HL-60/S4 (cell line): ENCODE data around the gene KLHL6.
"Not testable (repeated sequence)": the region's sequence is repeated elsewhere in the genome, so short reads cannot be mapped to it uniquely, and the experiment has no call there.

Experiments
- in situ Hi-C: fragments of 300-500 bp; cut with MboI; formaldehyde crosslinking; loops from 2 replicates; pipeline ENCODE4 v1.14.3; 2022; ENCODE audit warnings: low sequenced_read_pairs

The KLHL6 gene

GRCh38 chr3:183460081-183461055, 95.1 kb downstream of the KLHL6 start:
- in situ Hi-C loops: loop anchor here (25.0 kb wide), 2 partner anchors 427 to 827 kb away; partner anchors contain the start of genes ECE2, PARL and PSMD2

DNA sequence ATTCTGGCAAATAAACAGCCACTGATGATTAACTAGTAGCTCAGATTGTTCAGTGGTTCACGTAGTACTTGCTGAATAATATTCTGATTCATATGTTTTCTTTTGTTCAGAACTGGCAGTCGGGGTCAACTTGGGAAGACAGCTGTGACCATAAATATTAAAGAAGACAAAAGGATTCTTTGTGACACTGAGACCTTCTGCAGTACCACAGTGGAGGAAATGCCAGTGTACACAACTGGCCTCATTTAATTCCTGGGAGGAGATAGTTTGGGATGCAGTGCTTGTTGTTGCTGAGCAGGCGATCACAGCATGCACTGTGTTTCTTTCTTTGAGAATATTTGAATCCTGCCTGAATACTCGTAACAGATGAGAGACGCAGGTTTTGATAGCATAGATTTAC, 100.4 kb downstream of the KLHL6 start:
- in situ Hi-C loops: loop anchor here (25.0 kb wide), 2 partner anchors 432 to 832 kb away; partner anchors contain the start of genes ECE2, PARL and PSMD2

GRCh38 chr3:183454064-183454463, 101.4 kb downstream of the KLHL6 start:
- in situ Hi-C loops: loop anchor here (25.0 kb wide), 2 partner anchors 433 to 833 kb away; partner anchors contain the start of genes ECE2, PARL and PSMD2

DNA sequence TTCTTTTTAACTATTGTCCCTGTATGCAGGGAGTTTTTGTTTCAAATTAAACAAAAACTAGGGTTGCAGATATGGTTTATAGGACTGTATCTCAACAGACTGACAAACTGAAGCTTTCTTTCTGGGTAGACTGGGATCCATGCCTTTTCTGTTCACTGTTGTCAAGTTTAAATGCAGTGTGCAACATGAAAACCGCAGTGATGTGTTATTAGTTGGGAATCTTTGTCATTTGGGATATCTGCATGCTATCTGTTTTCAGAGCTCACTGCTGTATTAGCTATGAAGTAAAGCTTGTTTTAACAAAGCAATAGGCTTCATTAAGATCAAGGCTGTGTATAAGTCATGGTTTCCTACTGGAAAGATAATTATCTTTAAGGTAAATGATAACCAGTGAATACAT, 105.7 kb downstream of the KLHL6 start:
- in situ Hi-C loops: loop anchor here (25.0 kb wide), 2 partner anchors 438 to 838 kb away; partner anchors contain the start of genes ECE2, PARL and PSMD2

- in situ Hi-C loops: no loop called here
Measured at GRCh38 chr3:183449391-183449790, 106.1 kb downstream of the KLHL6 start.

DNA sequence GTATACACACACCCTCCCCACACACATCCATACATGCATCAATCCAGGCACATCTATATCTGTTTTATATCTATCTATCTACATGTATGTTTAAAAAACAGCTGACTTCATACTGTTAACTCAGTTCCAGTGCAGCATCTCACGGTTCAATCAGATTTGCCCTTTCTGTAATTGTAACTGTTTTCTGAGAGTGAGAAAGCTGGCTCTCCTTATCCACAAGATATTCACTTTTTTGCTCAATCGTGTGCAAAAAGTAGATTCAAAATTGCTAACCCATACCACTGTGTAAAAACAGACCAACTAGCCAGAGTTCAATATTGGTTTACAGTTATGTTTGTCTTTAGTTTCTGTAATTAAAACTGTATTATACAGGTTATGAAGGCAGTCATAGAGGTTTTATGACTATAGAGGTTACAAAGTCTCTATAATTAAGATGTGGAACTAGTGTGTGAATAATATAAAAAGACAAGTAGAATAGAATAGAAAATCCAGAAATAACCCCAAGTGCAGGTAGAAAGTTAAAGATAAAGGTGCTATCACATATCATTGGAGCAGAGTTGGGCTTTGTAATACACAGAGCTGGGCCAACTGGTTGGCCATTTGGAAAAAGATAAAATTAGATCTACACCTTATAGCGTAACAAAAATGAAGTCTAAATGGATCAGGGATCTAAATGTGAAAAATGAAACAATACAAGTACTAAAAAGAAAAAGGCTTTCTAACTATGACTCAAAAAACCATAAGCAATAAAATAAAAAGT, 107.0 kb downstream of the KLHL6 start:
- in situ Hi-C loops: no loop called here

- in situ Hi-C loops: no loop called here
Measured at GRCh38 chr3:183447206-183448001, 108.1 kb downstream of the KLHL6 start.

DNA sequence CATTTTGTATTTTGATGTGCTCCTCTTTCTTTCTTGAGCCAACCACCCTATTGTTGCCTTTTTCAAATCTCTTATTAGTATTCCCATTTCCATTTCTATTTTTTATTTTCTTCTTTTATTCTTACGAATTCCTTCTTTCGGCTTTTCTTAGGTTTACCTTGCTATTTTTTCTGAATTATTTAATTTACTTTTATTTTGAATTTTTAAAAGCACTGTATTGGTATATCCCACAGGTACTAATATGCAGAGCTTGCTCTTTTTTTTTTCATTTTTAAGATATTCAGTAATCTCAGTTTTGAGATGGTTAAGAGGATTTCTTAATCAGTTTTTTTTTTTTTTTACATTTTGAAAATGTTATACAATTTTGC, 108.7 kb downstream of the KLHL6 start:
- in situ Hi-C loops: no loop called here

DNA sequence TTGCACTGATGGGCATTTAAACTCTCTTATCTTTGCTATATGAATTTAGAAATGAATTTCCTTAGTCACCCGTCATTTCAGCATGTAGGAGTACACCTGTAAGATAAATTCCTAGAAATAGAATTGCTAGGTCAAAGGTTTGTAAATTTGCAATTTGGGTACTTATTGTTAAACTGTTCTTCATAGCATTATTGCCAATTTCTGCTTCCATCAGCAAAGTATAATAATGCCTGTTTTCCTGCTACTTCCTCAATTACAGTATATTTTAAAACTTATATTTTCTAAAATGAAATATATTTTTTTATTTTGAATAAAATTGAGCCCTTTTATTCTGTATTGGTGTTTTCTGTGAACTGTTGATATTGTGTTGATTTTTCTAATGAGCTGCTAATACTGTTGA, 110.8 kb downstream of the KLHL6 start:
- in situ Hi-C loops: no loop called here

DNA sequence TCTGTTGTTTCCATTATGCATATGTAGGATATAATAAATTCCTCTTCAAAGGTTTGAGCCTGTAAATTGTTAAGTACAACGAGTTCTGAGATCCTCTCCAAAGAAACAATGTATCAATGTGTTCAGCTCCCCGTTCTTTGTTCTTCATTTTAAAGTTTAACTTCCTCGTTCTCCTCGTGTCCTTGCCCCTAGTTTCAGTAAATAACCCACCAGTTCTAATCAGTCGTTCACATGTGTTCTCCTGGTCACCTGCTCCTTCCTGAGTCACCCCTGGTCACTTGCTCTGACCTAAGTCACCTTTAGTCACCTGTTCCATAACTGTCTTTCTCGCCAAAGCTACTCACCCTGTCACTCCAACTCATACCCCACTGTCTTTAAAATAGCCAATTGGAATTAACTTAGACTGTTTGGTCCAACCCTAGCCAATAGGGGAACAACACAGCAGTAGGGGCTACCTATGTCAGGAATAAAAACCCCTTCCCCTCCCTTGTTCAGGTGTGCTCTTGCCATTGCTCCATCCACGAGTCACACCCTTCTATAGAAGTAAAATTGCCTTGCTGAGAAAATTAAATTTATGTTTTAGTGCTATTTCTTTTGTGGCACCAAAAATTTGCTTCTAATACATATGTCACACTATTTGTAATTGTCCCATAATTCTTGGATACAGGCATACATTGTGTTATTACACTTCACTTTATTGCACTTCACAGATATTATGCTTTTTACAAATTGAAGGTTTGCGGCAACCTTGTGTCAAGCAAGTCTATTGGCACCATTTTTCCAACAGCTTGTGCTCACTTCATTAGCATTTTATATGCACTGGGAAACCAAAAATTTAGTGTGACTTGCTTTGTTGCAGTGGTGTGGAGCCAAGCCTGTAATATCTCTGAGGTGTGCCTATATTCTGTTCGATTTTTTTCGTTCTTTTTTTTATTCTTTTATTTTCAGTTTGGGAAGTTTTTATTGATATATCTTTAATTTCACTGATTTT, 111.8 kb downstream of the KLHL6 start:
- in situ Hi-C loops: no loop called here

GRCh38 chr3:183442994-183443393, 112.5 kb downstream of the KLHL6 start:
- in situ Hi-C loops: no loop called here

DNA sequence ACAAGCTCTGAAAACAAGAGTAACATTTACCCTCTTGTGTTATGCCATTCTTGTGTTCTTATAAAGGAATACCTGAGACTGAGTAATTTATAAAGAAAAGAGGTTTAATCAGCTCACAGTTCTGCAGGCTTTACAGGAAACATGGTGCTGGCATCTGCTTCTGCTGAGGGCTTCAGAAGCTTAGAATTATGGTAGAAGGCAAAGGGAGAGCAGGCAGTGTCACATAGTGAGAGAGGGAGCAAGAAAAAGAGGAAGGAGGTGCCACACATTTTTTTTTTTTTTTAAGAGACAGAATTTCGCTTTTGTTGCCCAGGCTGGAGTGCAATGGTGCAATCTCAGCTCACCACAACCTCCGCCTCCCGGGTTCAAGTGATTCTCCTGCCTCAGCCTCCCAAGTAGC, 115.0 kb downstream of the KLHL6 start:
- in situ Hi-C loops: not testable (repeated sequence)

DNA sequence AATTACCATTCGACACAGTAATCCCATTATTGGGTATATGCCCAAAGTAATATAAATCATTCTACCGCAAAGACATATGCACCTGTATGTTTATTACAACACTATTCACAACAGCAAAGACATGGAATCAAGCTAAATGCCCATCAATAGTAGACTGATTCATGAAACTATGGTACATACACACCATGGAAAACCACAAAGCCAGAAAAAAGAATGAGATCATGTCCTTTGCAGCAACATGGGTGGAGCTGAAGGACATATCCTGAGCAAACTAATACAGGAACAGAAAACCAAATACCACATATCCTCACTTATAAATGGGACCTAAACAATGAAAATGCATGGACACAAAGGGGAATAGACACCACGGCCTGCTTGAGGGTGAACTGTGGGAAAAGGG, 116.0 kb downstream of the KLHL6 start:
- in situ Hi-C loops: no loop called here

GRCh38 chr3:183438735-183439134, 116.8 kb downstream of the KLHL6 start:
- in situ Hi-C loops: no loop called here

DNA sequence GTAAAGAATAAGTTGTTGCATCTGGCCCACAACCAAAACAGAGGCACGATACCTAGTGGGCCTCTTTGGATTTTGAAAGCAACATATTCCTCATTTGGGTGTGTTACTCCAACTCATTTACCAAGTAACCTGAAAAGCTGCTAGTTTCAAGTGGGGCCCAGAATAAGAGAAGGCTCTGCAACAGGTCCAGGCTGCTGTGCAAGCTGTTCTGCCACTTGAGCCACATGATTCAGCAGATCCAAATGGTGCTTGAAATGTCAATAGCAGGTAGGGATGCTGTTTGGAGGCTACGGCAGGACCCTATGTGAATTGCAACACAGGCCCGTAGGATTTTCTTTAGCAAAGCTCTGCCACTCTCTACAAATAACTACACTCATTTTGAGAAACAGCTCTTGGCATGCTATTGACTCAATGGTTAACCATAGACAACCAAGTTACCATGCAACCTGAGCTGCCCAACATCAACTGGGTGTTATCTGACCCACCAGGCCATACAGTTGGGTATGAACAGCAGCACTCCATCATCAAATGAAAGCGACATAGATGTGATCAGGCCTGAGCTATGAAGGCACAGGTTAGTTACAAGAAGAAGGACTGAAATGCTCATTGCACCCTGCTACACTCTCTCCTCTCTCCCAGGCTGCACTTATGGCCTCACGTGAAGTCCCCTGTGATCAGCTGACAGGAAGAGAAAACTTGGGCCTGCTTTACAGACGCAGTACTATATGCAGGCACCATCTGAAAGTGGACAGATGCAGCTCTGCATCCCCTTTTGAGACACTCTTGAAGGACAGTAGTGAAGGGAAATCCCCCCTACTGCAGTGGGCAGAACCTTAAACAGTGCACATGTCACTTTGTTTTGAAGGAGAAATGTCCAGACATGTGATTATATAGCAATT, 117.6 kb downstream of the KLHL6 start:
- in situ Hi-C loops: no loop called here
